AG10803 (cell line): ENCODE measurements around the gene LZIC.

Experiments used
- DNase-seq: peaks from one replicate; pipeline ENCODE4 v3.0.0; 2010; ENCODE audit warnings: low read depth
- H3K4me3 ChIP-seq: 2 replicates; pipeline ENCODE4 v1.5.1; 2011; ENCODE audit warnings: mild to moderate bottlenecking, low read length, control low read depth
- CTCF ChIP-seq: conservative IDR thresholded peaks from 2 replicates; pipeline ENCODE4 v1.5.1; 2011; ENCODE audit warnings: mild to moderate bottlenecking, low read length, control low read depth, inconsistent platforms

Gene LZIC

GRCh38 chr1:9960706-9961562, 17.7 kb upstream of the LZIC start:
- no peak for DNase-seq
- H3K4me3 ChIP-seq = no peak overlapping the region
- no peak for TF ChIP-seq CTCF

DNA sequence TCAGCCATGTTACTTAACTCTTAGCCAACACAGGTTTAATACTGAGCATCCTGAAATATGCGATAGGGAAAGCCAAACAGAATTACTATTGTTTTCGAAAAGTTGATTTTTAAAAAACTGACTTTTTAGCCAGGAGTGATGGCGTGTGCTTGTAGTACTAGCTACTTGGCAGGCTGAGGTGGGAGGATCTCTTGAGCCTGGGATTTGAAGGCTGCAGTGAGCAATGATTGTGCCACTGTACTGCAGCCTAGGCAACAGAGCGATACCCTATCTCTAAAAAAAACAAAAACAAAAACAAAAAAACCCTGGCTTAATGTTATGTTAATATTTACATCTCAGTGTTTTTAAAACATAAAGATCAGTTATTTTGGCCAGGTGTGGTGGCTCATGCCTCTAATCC, 16.8 kb upstream of the LZIC start:
- no peak for TF ChIP-seq CTCF
- DNase-seq = no peak
- H3K4me3 ChIP-seq = no peak overlapping the region

- no peak for DNase-seq
- H3K4me3 ChIP-seq = no peak overlapping the region
- no peak for TF ChIP-seq CTCF
These were observed 14.5 kb upstream of the LZIC start for GRCh38 chr1:9957726-9958125.

DNA sequence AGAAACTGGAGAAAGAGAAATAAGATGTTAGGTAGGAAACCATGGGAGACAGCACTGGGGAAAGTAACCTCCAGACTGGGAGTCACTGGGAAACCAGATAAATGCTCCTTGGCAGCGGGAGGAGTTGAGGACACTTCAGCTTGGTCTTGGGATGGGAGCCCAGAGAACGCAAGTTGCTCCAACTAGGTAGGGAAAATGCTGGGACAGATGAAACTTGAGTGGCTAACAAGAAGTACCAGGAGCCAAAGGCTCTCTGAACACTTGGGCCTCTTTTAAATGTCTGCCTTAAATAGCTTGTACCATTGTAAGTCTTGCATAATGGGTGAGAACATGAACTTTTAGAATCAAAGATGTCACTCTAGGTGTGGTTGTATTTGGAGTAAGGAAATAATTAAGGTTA, 3.1 kb upstream of the LZIC start:
- DNase-seq = no peak
- no peak overlapping the region for H3K4me3 ChIP-seq
- no peak for TF ChIP-seq CTCF

GRCh38 chr1:9942399-9942938, 722 bp downstream of the LZIC start:
- peak overlapping the region; percentile 94 for H3K4me3 ChIP-seq
- TF ChIP-seq CTCF = peak; percentile 63
- peak; percentile 64 for DNase-seq

GRCh38 chr1:9929431-9930385, 13.5 kb downstream of the LZIC start:
- TF ChIP-seq CTCF = no peak
- H3K4me3 ChIP-seq = no peak overlapping the region
- DNase-seq = no peak
